ENCODE results near the gene TXNDC2. TPM values are rescaled to one million over a fixed set of nuclear protein-coding genes. Genes with fewer than 3 reads are reported as not detected.
"Not testable (repeated sequence)": the region's sequence is repeated elsewhere in the genome, so short reads cannot be mapped to it uniquely, and the experiment has no call there.

TXNDC2 gene
- total RNA-seq, 1 donor from 2014 or later = 0.55 TPM

DNA sequence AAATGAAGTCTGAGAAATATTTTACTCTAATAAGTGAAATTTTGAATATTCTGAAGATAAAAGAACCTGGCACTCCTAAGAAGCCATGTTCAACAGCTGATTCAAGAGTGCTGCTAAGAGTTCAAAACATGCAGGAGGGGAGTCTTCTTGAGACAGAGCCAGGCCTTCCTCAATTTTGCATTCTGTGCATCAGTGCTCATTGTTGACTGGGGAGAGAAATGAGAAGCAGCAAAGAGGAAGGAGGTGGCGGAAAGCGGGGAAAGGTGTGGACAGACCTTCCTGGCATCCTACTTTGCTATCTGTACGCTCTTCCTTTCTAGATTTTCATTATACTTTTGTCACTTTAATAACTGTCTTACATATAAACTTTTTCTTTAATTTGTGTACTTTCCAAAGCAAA is 29.7 kb upstream of the TXNDC2 start:
- H3K4me3 ChIP-seq = no peak overlapping the region
- intact Hi-C loops (cut with DNase I) = no loop called here
- peaks cover 44% of the 10 kb centered on the region for H3K4me1 ChIP-seq
- H3K9me3 ChIP-seq = no peaks in the 10 kb centered on the region
- TF ChIP-seq, protein P1, sequence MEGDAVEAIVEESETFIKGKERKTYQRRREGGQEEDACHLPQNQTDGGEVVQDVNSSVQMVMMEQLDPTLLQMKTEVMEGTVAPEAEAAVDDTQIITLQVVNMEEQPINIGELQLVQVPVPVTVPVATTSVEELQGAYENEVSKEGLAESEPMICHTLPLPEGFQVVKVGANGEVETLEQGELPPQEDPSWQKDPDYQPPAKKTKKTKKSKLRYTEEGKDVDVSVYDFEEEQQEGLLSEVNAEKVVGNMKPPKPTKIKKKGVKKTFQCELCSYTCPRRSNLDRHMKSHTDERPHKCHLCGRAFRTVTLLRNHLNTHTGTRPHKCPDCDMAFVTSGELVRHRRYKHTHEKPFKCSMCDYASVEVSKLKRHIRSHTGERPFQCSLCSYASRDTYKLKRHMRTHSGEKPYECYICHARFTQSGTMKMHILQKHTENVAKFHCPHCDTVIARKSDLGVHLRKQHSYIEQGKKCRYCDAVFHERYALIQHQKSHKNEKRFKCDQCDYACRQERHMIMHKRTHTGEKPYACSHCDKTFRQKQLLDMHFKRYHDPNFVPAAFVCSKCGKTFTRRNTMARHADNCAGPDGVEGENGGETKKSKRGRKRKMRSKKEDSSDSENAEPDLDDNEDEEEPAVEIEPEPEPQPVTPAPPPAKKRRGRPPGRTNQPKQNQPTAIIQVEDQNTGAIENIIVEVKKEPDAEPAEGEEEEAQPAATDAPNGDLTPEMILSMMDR (IDR thresholded peaks at IDR 0.05) = no peak
- ATAC-seq = peak; percentile 32
- peak overlapping the region; percentile 77 for H3K27ac ChIP-seq
- DNase-seq = no peak
- H3K27me3 ChIP-seq = no peaks in the 10 kb centered on the region
- H3K36me3 ChIP-seq = no peaks in the 10 kb centered on the region

DNA sequence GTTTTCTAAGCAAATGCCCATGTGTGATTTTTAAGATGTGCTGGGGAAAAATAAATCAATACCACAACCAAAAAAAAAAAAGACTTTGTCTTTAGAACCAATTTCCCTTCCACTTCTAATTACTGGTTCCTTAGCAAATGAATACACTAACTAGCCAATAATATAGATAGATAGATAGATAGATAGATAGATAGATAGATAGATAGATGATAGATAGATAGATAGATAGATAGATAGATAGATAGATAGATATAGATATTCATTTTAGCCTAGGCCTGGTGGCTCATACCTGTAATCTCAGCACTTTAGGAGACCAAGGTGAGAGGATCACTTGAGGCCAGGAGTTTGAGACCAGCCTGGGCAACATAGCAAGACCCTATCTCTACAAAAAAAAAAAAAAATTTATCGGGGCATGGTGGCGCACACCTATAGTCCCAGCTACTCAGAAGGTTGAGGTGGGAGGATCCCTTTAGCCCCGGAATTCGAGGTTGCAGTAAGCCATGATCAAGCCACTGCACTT is 28.2 kb upstream of the TXNDC2 start:
- H3K27me3 ChIP-seq; H3K9me3 ChIP-seq; H3K4me3 ChIP-seq; ATAC-seq; H3K36me3 ChIP-seq; DNase-seq; H3K27ac ChIP-seq; intact Hi-C loops (cut with DNase I): not testable (repeated sequence)
- H3K4me1 ChIP-seq = peaks cover 39% of the 10 kb centered on the region

- Histone ChIP-seq H3K27ac (no peak overlapping the region), H3K27me3 (no peaks in the 10 kb centered on the region), H3K36me3 (no peaks in the 10 kb centered on the region), H3K9me3 (no peaks in the 10 kb centered on the region), H3K4me1 (peaks cover 39% of the 10 kb centered on the region), H3K4me3 (no peak overlapping the region)
- TF ChIP-seq, protein P1 (IDR thresholded peaks at IDR 0.05) = no peak
- DNase-seq (no peak), ATAC-seq (no peak)
- intact Hi-C loops (cut with DNase I) = no loop called here
Measured at GRCh38 chr18:9858642-9859041, 27.1 kb upstream of the TXNDC2 start.

DNA sequence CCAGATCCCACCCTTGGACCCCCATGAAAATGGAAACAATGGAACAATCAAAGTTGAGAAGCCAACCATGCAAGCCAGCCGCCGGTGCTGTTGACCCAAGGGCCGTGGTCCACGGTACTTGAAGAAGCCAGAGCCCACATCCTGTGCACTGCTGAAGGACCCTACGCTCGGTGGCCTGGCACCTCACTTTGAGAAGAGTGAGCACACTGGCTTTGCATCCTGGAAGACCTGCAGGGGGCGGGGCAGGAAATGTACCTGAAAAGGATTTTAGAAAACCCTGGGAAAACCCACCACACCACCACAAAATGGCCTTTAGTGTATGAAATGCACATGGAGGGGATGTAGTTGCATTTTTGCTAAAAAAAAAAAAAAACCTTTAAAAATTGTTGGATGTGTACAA is 26.5 kb upstream of the TXNDC2 start:
- H3K36me3 ChIP-seq = no peaks in the 10 kb centered on the region
- TF ChIP-seq, protein P1 (IDR thresholded peaks at IDR 0.05) = no peak
- no peak overlapping the region for H3K4me3 ChIP-seq
- peaks cover 37% of the 10 kb centered on the region for H3K4me1 ChIP-seq
- DNase-seq (no peak), ATAC-seq (no peak)
- no peaks in the 10 kb centered on the region for H3K9me3 ChIP-seq
- no peak overlapping the region for H3K27ac ChIP-seq
- no peaks in the 10 kb centered on the region for H3K27me3 ChIP-seq
- intact Hi-C loops (cut with DNase I) = no loop called here

DNA sequence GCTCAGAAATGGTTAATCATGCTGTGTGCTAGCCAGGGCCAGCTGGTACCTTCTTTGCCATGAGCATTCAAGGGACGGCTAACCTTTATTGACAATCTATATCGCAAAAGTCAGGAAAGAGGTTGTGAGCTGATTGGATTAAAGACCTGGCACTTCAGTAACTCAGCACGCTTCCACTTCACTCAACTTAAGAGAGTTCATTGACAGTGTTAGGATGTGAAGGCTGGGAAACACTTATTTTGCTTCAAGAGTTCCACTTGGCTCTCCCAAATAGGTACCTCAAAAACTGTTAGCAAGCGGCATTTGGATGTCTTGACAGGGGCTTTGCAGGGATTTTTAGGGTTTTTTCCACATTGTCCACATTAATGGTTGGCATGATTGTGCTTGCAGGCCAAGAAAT is 25.1 kb upstream of the TXNDC2 start:
- H3K4me1 ChIP-seq = peaks cover 25% of the 10 kb centered on the region
- intact Hi-C loops (cut with DNase I) = no loop called here
- no peak overlapping the region for H3K4me3 ChIP-seq
- TF ChIP-seq, protein P1 (IDR thresholded peaks at IDR 0.05) = no peak
- no peaks in the 10 kb centered on the region for H3K9me3 ChIP-seq
- DNase-seq (no peak), ATAC-seq (peak; percentile 40)
- H3K27ac ChIP-seq = no peak overlapping the region
- no peaks in the 10 kb centered on the region for H3K36me3 ChIP-seq
- no peaks in the 10 kb centered on the region for H3K27me3 ChIP-seq

DNA sequence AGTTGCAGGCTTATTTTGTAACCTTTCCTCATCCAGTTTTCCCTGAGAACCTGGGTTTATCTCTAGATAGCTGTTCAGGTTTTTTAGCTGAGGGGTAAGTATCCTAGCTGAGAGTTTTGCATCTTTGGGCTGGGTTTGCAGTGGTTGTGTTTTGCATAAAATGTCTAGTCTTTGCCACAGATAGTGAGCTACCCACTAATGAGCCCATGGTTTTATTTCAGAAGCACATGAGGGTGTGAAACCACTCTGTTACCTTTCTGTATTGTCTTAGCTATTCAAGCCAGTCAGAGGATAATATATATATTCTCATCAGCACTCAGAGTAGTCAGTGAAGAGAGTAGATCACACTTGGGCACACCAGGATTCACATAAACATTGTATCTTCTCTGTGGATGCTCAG is 24.6 kb upstream of the TXNDC2 start:
- H3K36me3 ChIP-seq = no peaks in the 10 kb centered on the region
- H3K9me3 ChIP-seq = no peaks in the 10 kb centered on the region
- peaks cover 20% of the 10 kb centered on the region for H3K4me1 ChIP-seq
- TF ChIP-seq, protein P1 (IDR thresholded peaks at IDR 0.05) = no peak
- ATAC-seq (no peak), DNase-seq (no peak)
- no peaks in the 10 kb centered on the region for H3K27me3 ChIP-seq
- intact Hi-C loops (cut with DNase I) = no loop called here
- H3K4me3 ChIP-seq = no peak overlapping the region
- H3K27ac ChIP-seq = no peak overlapping the region
